ENCODE data around the gene HOXA4.

GRCh38 chr7:27139334-27140125 is 9.0 kb upstream of the HOXA4 start:
- TF ChIP-seq CTCF (IDR thresholded peaks at IDR 0.05) (no peak), POLR2A (IDR thresholded peaks at IDR 0.05) (no peak)
